Stimulated activated naive B cell treated with anti-CD40 and anti-IgM and Interleukin-4, amounts not matched to agents 10 μg/mL and 1 μg/mL and 100 μg/mL, for 72 hours (primary cell): Measurements from ENCODE around the gene C11orf24.
A peak's percentile ranks its signal among the peaks of the same experiment; 100 is the strongest.
"Not testable (repeated sequence)": the region's sequence is repeated elsewhere in the genome, so short reads cannot be mapped to it uniquely, and the experiment has no call there.

ENCODE experiments used
- ATAC-seq, 2 donors: fragments of 150-1000 bp; cut with Tn5 transposase; replicated peaks; 2 replicates each; pipeline ENCODE4 v1.10.0; 2021; ENCODE audit warnings: moderate library complexity in 1 of 2
- DNase-seq: peaks from one replicate; pipeline ENCODE4 v3.0.0; 2021
- H3K27ac Mint-ChIP-seq: one replicate; pipeline ENCODE4 v1.8.0; 2022; ENCODE audit warnings: mild to moderate bottlenecking, mixed read lengths
- H3K27me3 Mint-ChIP-seq, 2 donors: one replicate each; pipeline ENCODE4 v1.8.0; 2022; ENCODE audit warnings: mixed read lengths in 2 of 2
- H3K36me3 Mint-ChIP-seq, 2 donors: one replicate each; pipeline ENCODE4 v1.8.0; 2022; ENCODE audit warnings: mixed read lengths in 2 of 2, mild to moderate bottlenecking in 1 of 2
- H3K4me1 Mint-ChIP-seq, 2 donors: one replicate each; pipeline ENCODE4 v1.8.0; 2022; ENCODE audit warnings: mixed read lengths in 2 of 2, mild to moderate bottlenecking in 1 of 2
- H3K4me3 Mint-ChIP-seq, 2 donors: one replicate each; pipeline ENCODE4 v1.8.0; 2022; ENCODE audit warnings: mild to moderate bottlenecking in 2 of 2, mixed read lengths in 2 of 2, moderate library complexity in 1 of 2
- H3K9me3 Mint-ChIP-seq, 2 donors: one replicate each; pipeline ENCODE4 v1.8.0; 2022; ENCODE audit warnings: mixed read lengths in 2 of 2, mild to moderate bottlenecking in 1 of 2

Gene C11orf24

GRCh38 chr11:68293708-68294107 lies 21.9 kb upstream of the C11orf24 start:
- Mint-ChIP-seq H3K4me1 (peaks cover 23 to 50% of the 10 kb centered on the region in 2 donors), H3K27ac (peak overlapping the region; percentile 44), H3K36me3 (peaks cover 2 to 3% of the 10 kb centered on the region in 2 donors), H3K27me3 (no peaks in the 10 kb centered on the region), H3K4me3 (peak overlapping the region; percentile 61 to 65), H3K9me3 (peaks cover 3 to 4% of the 10 kb centered on the region in 2 donors)
- DNase-seq (no peak), ATAC-seq (no peak)

GRCh38 chr11:68289456-68289855 lies 17.7 kb upstream of the C11orf24 start:
- Mint-ChIP-seq H3K27me3 (no peaks in the 10 kb centered on the region), H3K27ac (no peak overlapping the region), H3K36me3 (peaks cover 7 to 8% of the 10 kb centered on the region in 2 donors), H3K4me3 (no peak overlapping the region), H3K9me3 (peaks cover 6 to 8% of the 10 kb centered on the region in 2 donors), H3K4me1 (peaks cover 13 to 29% of the 10 kb centered on the region in 2 donors)
- DNase-seq (no peak), ATAC-seq (no peak)

- DNase-seq = no peak
- peaks cover 13 to 19% of the 10 kb centered on the region in 2 donors for H3K4me1 Mint-ChIP-seq
- H3K4me3 Mint-ChIP-seq = no peak overlapping the region
- H3K27ac Mint-ChIP-seq = no peak overlapping the region
- peaks cover 12 to 14% of the 10 kb centered on the region in 2 donors for H3K9me3 Mint-ChIP-seq
- no peak for ATAC-seq
- no peaks in the 10 kb centered on the region for H3K27me3 Mint-ChIP-seq
- H3K36me3 Mint-ChIP-seq = peaks cover 9 to 17% of the 10 kb centered on the region in 2 donors
Measured at GRCh38 chr11:68287419-68287818, 15.6 kb upstream of the C11orf24 start.

- H3K27ac Mint-ChIP-seq, ATAC-seq, H3K4me3 Mint-ChIP-seq, DNase-seq, H3K27me3 Mint-ChIP-seq: not testable (repeated sequence)
- Mint-ChIP-seq H3K4me1 (peaks cover 21 to 24% of the 10 kb centered on the region in 2 donors), H3K9me3 (peaks cover 10 to 11% of the 10 kb centered on the region in 2 donors), H3K36me3 (peaks cover 7 to 15% of the 10 kb centered on the region in 2 donors)
Measured at GRCh38 chr11:68284588-68284987, 12.8 kb upstream of the C11orf24 start.

GRCh38 chr11:68282861-68283230 lies 11.1 kb upstream of the C11orf24 start:
- Mint-ChIP-seq H3K9me3 (peaks cover 10% of the 10 kb centered on the region in 2 donors), H3K27me3 (no peaks in the 10 kb centered on the region), H3K27ac (peak overlapping the region; percentile 52), H3K4me1 (peaks cover 22 to 26% of the 10 kb centered on the region in 2 donors), H3K4me3 (peak overlapping the region; percentile 11 to 33), H3K36me3 (peaks cover 7 to 14% of the 10 kb centered on the region in 2 donors)
- DNase-seq (no peak), ATAC-seq (no peak)

- Mint-ChIP-seq H3K27me3 (no peaks in the 10 kb centered on the region), H3K36me3 (peaks cover 7 to 14% of the 10 kb centered on the region in 2 donors), H3K27ac (peak overlapping the region; percentile 52), H3K9me3 (peaks cover 10% of the 10 kb centered on the region in 2 donors), H3K4me3 (peak overlapping the region; percentile 11 to 33), H3K4me1 (peaks cover 22 to 26% of the 10 kb centered on the region in 2 donors)
- ATAC-seq (peak; percentile 97 to 98), DNase-seq (peak; percentile 43)
Measured at GRCh38 chr11:68282141-68282860, 10.5 kb upstream of the C11orf24 start.

GRCh38 chr11:68279676-68280075 lies 7.9 kb upstream of the C11orf24 start:
- Mint-ChIP-seq H3K27me3 (no peaks in the 10 kb centered on the region), H3K36me3 (peaks cover 5 to 12% of the 10 kb centered on the region in 2 donors), H3K4me3 (no peak overlapping the region), H3K27ac (no peak overlapping the region), H3K9me3 (peaks cover 7 to 11% of the 10 kb centered on the region in 2 donors), H3K4me1 (peaks cover 25 to 31% of the 10 kb centered on the region in 2 donors)
- ATAC-seq = no peak
- no peak for DNase-seq

- Mint-ChIP-seq H3K36me3 (peaks cover 2 to 3% of the 10 kb centered on the region in 2 donors), H3K4me1 (peaks cover 16 to 37% of the 10 kb centered on the region in 2 donors), H3K4me3 (no peak overlapping the region), H3K9me3 (peaks cover 0 to 3% of the 10 kb centered on the region in 2 donors), H3K27ac (no peak overlapping the region), H3K27me3 (no peaks in the 10 kb centered on the region)
- ATAC-seq (no peak), DNase-seq (no peak)
Measured at GRCh38 chr11:68276861-68277260, 5.1 kb upstream of the C11orf24 start.

- peaks cover 0 to 3% of the 10 kb centered on the region in 2 donors for H3K9me3 Mint-ChIP-seq
- no peak overlapping the region for H3K4me3 Mint-ChIP-seq
- DNase-seq (no peak), ATAC-seq (no peak)
- peak overlapping the region; percentile 43 for H3K27ac Mint-ChIP-seq
- H3K4me1 Mint-ChIP-seq = peaks cover 17 to 33% of the 10 kb centered on the region in 2 donors
- no peaks in the 10 kb centered on the region for H3K27me3 Mint-ChIP-seq
- H3K36me3 Mint-ChIP-seq = peaks cover 2 to 3% of the 10 kb centered on the region in 2 donors
Measured at GRCh38 chr11:68275721-68276507, 4.1 kb upstream of the C11orf24 start.

GRCh38 chr11:68274306-68274705 lies 2.5 kb upstream of the C11orf24 start:
- Mint-ChIP-seq H3K9me3 (peaks cover 0 to 3% of the 10 kb centered on the region in 2 donors), H3K4me1 (peaks cover 25 to 44% of the 10 kb centered on the region in 2 donors), H3K4me3 (peak overlapping the region; percentile 56 to 100), H3K36me3 (peaks cover 6 to 10% of the 10 kb centered on the region in 2 donors), H3K27ac (peak overlapping the region; percentile 87), H3K27me3 (no peaks in the 10 kb centered on the region)
- ATAC-seq = no peak
- no peak for DNase-seq

GRCh38 chr11:68273026-68273738 lies 1.4 kb upstream of the C11orf24 start:
- Mint-ChIP-seq H3K36me3 (peaks cover 8 to 19% of the 10 kb centered on the region in 2 donors), H3K27me3 (no peaks in the 10 kb centered on the region), H3K9me3 (peaks cover 0 to 3% of the 10 kb centered on the region in 2 donors), H3K27ac (peak overlapping the region; percentile 98), H3K4me1 (peaks cover 34 to 55% of the 10 kb centered on the region in 2 donors), H3K4me3 (peak overlapping the region; percentile 99 to 100)
- no peak for ATAC-seq
- no peak for DNase-seq

GRCh38 chr11:68271023-68271780 lies 571 bp downstream of the C11orf24 start:
- Mint-ChIP-seq H3K4me1 (peaks cover 53 to 75% of the 10 kb centered on the region in 2 donors), H3K27ac (peak overlapping the region; percentile 99), H3K27me3 (no peaks in the 10 kb centered on the region), H3K36me3 (peaks cover 17 to 35% of the 10 kb centered on the region in 2 donors), H3K4me3 (peak overlapping the region; percentile 99 to 100), H3K9me3 (peaks cover 0 to 3% of the 10 kb centered on the region in 2 donors)
- DNase-seq (peak; percentile 55), ATAC-seq (peak; percentile 56 to 57)

- H3K9me3 Mint-ChIP-seq = no peaks in the 10 kb centered on the region
- peak overlapping the region; percentile 99 to 100 for H3K4me3 Mint-ChIP-seq
- peaks cover 17 to 40% of the 10 kb centered on the region in 2 donors for H3K36me3 Mint-ChIP-seq
- no peaks in the 10 kb centered on the region for H3K27me3 Mint-ChIP-seq
- ATAC-seq (no peak), DNase-seq (no peak)
- H3K27ac Mint-ChIP-seq = peak overlapping the region; percentile 99
- peaks cover 52 to 77% of the 10 kb centered on the region in 2 donors for H3K4me1 Mint-ChIP-seq
Measured at GRCh38 chr11:68270196-68271022, 1.4 kb downstream of the C11orf24 start.
